Germinal center (tissue), 1 donor: Measurements from ENCODE around the gene RHBDF2.
A peak's percentile ranks its signal among the peaks of the same experiment; 100 is the strongest.
"Not testable (repeated sequence)": the region's sequence is repeated elsewhere in the genome, so short reads cannot be mapped to it uniquely, and the experiment has no call there.

ENCODE experiments used
- DNase-seq: peaks from one replicate; pipeline ENCODE4 v3.0.0; 2012; ENCODE audit warnings: mixed read lengths, low spot score

Gene RHBDF2

GRCh38 chr17:76538281-76538931, 37.2 kb upstream of the RHBDF2 start:
- DNase-seq = no peak

- no peak for DNase-seq
Measured at GRCh38 chr17:76537578-76538280, 36.5 kb upstream of the RHBDF2 start, which contains the start of gene CYGB. Gene CYGB, minus strand, starts transcription at chr17:76537709. Its CDS starts 167 bp downstream, at chr17:76537542.

GRCh38 chr17:76537288-76537577, 36.0 kb upstream of the RHBDF2 start:
- no peak for DNase-seq

GRCh38 chr17:76536511-76537287, 35.5 kb upstream of the RHBDF2 start:
- DNase-seq = no peak

- DNase-seq = no peak
Measured at GRCh38 chr17:76535788-76536510, 34.7 kb upstream of the RHBDF2 start.

- no peak for DNase-seq
Measured at GRCh38 chr17:76534831-76535732, 33.9 kb upstream of the RHBDF2 start.

GRCh38 chr17:76533640-76534359, 32.6 kb upstream of the RHBDF2 start:
- DNase-seq = not testable (repeated sequence)

- DNase-seq = no peak
Measured at GRCh38 chr17:76532072-76532651, 30.9 kb upstream of the RHBDF2 start.

- DNase-seq = no peak
Measured at GRCh38 chr17:76531486-76532038, 30.3 kb upstream of the RHBDF2 start.

GRCh38 chr17:76530811-76531485, 29.7 kb upstream of the RHBDF2 start:
- DNase-seq = no peak

GRCh38 chr17:76530095-76530723, 29.0 kb upstream of the RHBDF2 start:
- DNase-seq = no peak

- no peak for DNase-seq
Measured at GRCh38 chr17:76529224-76530094, 28.2 kb upstream of the RHBDF2 start.

- DNase-seq = no peak
Measured at GRCh38 chr17:76528528-76529223, 27.5 kb upstream of the RHBDF2 start.

- peak; percentile 70 for DNase-seq
Measured at GRCh38 chr17:76528156-76528527, 26.9 kb upstream of the RHBDF2 start.

GRCh38 chr17:76527430-76528111, 26.3 kb upstream of the RHBDF2 start:
- peak; percentile 77 for DNase-seq

- DNase-seq = not testable (repeated sequence)
Measured at GRCh38 chr17:76527016-76527415, 25.8 kb upstream of the RHBDF2 start.

GRCh38 chr17:76525513-76525833, 24.2 kb upstream of the RHBDF2 start:
- DNase-seq = not testable (repeated sequence)
